K562 (cell line): ENCODE results near the gene TTC28.

Source experiments
- CTCF ChIP-seq, 3 experiments: IDR thresholded peaks in 2 of 3; conservative IDR thresholded peaks in 1 of 3; 2 replicates each; pipeline ENCODE4 v1.5.1; 2011 to 2012; ENCODE audit warnings: low read length in 3 of 3, mild to moderate bottlenecking in 3 of 3, control low read depth in 2 of 3, improper control_type of control experiment in 1 of 3, inconsistent platforms in 1 of 3, low read depth in 1 of 3, mixed read lengths in 1 of 3, moderate library complexity in 1 of 3; ENCODE audit not compliant: insufficient read depth in 2 of 3
- E4F1 ChIP-seq: fragments of 250-450 bp; sonication (Bioruptor Pico); IDR thresholded peaks from 2 replicates; pipeline ENCODE4 v1.5.0; 2021; ENCODE audit warnings: mild to moderate bottlenecking, borderline replicate concordance
- HDAC6 ChIP-seq: IDR thresholded peaks from 2 replicates; pipeline ENCODE4 v1.6.1; 2012; ENCODE audit warnings: low read depth, mild to moderate bottlenecking, control low read depth, inconsistent platforms, low read length, moderate library complexity
- HMG20A ChIP-seq: fragments of 450-650 bp; formaldehyde crosslinking; conservative IDR thresholded peaks from 2 replicates; pipeline ENCODE4 v1.4.0; 2020; ENCODE audit warnings: mild to moderate bottlenecking, mixed read lengths
- HNRNPUL1 ChIP-seq: fragments of 200-400 bp; formaldehyde crosslinking; IDR thresholded peaks from 2 replicates; pipeline ENCODE4 v1.6.1; 2017; ENCODE audit warnings: low read length
- MLX ChIP-seq, 2 experiments: fragments of 450-650 bp in 1 of 2; sonication (generic) in 1 of 2; formaldehyde crosslinking; conservative IDR thresholded peaks; 2 replicates each; pipeline versions ENCODE4 v1.4.0 to v1.8.1; 2020 to 2022; ENCODE audit warnings: mild to moderate bottlenecking in 1 of 2, missing genetic modification reagents in 1 of 2
- POLR2A ChIP-seq: fragments of 450-650 bp; conservative IDR thresholded peaks from 2 replicates; pipeline ENCODE4 v1.6.1; 2016
- POLR2AphosphoS5 ChIP-seq: IDR thresholded peaks from 2 replicates; pipeline ENCODE4 v1.6.1; 2011; ENCODE audit warnings: mild to moderate bottlenecking, low read depth, low read length, moderate library complexity; ENCODE audit not compliant: control insufficient read depth, insufficient read depth
- VEZF1 ChIP-seq: fragments of 200-800 bp; sonication (Bioruptor generic); IDR thresholded peaks from 2 replicates; pipeline ENCODE4 v1.6.1; 2017; ENCODE audit warnings: missing genetic modification characterization, missing compliant biosample characterization
- ZC3H11A ChIP-seq: IDR thresholded peaks from 2 replicates; pipeline ENCODE4 v1.6.1; 2012; ENCODE audit warnings: low read depth, low read length, improper control_type of control experiment
- ZNF224 ChIP-seq: sonication (generic); formaldehyde crosslinking; IDR thresholded peaks from 2 replicates; pipeline ENCODE4 v1.8.0; 2022; ENCODE audit warnings: mild to moderate bottlenecking, missing genetic modification reagents

- no peak for TF ChIP-seq HMG20A (CRISPR knock-in tag)
- TF ChIP-seq HDAC6 = no peak
- no peak for TF ChIP-seq CTCF (IDR thresholded peaks at IDR 0.05 in 2 of 3, conservative IDR thresholded peaks at IDR 0.05 in 1 of 3; ENCODE audit: insufficient read depth in 2 of 3, low read depth in 1 of 3, low read length in 3 of 3)
- TF ChIP-seq POLR2AphosphoS5 = no peak
- TF ChIP-seq ZNF224 (CRISPR knock-in tag) = no peak
- no peak for TF ChIP-seq HNRNPUL1
- no peak for TF ChIP-seq MLX (CRISPR knock-in tag; conservative IDR thresholded peaks at IDR 0.05)
- TF ChIP-seq ZC3H11A = no peak
- TF ChIP-seq E4F1 (CRISPR knock-in tag) = no peak
- no peak for TF ChIP-seq VEZF1 (CRISPR knock-in tag)
- no peak for TF ChIP-seq POLR2A
These were observed 411.5 kb downstream of the TTC28 start for GRCh38 chr22:28268171-28268570.
